Neural progenitor cell (in vitro differentiated cells): ENCODE measurements around the gene TRABD. TPM values are rescaled to one million over a fixed set of nuclear protein-coding genes. Genes with fewer than 3 reads are reported as not detected.

ENCODE experiments used
- DNase-seq: peaks from one replicate; pipeline ENCODE4 v3.0.0-alpha.2; 2016; ENCODE audit warnings: low spot score
- H2AFZ ChIP-seq: fragments of 200-600 bp; sonication (generic); replicated peaks from 2 replicates; pipeline ENCODE4 v1.6.1; 2016; ENCODE audit warnings: antibody characterized with exemption
- H3F3A ChIP-seq: fragments of 200-600 bp; sonication (generic); 2 replicates; pipeline ENCODE4 v1.6.1; 2016; ENCODE audit warnings: antibody characterized with exemption, low read depth
- H3K27ac ChIP-seq: fragments of 200-600 bp; sonication (generic); 2 replicates; pipeline ENCODE4 v1.5.1; 2016; ENCODE audit warnings: mild to moderate bottlenecking
- H3K27me3 ChIP-seq: fragments of 200-600 bp; sonication (generic); 2 replicates; pipeline ENCODE4 v1.6.1; 2016; ENCODE audit warnings: mild to moderate bottlenecking, moderate library complexity
- H3K36me3 ChIP-seq: fragments of 200-600 bp; sonication (generic); 2 replicates; pipeline ENCODE4 v1.5.1; 2016
- H3K4me1 ChIP-seq: fragments of 200-600 bp; sonication (generic); 2 replicates; pipeline ENCODE4 v1.6.1; 2016; ENCODE audit warnings: mixed run types
- H3K4me2 ChIP-seq: fragments of 200-600 bp; sonication (generic); 2 replicates; pipeline ENCODE4 v1.6.1; 2016
- H3K4me3 ChIP-seq: fragments of 200-600 bp; sonication (generic); 2 replicates; pipeline ENCODE4 v1.5.1; 2016
- H3K79me2 ChIP-seq: fragments of 200-600 bp; sonication (generic); 2 replicates; pipeline ENCODE4 v1.6.1; 2016; ENCODE audit warnings: low read depth
- H3K9ac ChIP-seq: fragments of 200-600 bp; sonication (generic); 2 replicates; pipeline ENCODE4 v1.6.1; 2016
- H3K9me3 ChIP-seq: fragments of 200-600 bp; sonication (generic); 2 replicates; pipeline ENCODE4 v1.5.1; 2016; ENCODE audit warnings: low read depth
- H4K20me1 ChIP-seq: fragments of 200-600 bp; sonication (generic); 2 replicates; pipeline ENCODE4 v1.6.1; 2016; ENCODE audit warnings: low read depth
- H3K27ac Mint-ChIP-seq: 3 replicates; pipeline ENCODE4 v1.8.0; 2021; ENCODE audit warnings: mixed read lengths
- H3K27me3 Mint-ChIP-seq: 2 replicates; pipeline ENCODE4 v1.8.0; 2022; ENCODE audit warnings: low read depth, mild to moderate bottlenecking, inconsistent platforms, moderate library complexity, mixed read lengths; ENCODE audit not compliant: insufficient read depth
- H3K36me3 Mint-ChIP-seq: 3 replicates; pipeline ENCODE4 v1.8.0; 2021; ENCODE audit warnings: mixed read lengths
- H3K4me1 Mint-ChIP-seq: 3 replicates; pipeline ENCODE4 v1.8.0; 2021; ENCODE audit warnings: mixed read lengths
- H3K4me3 Mint-ChIP-seq: 3 replicates; pipeline ENCODE4 v1.8.0; 2021; ENCODE audit warnings: mild to moderate bottlenecking, moderate library complexity, mixed read lengths
- H3K9me3 Mint-ChIP-seq: 3 replicates; pipeline ENCODE4 v1.8.0; 2020; ENCODE audit warnings: mixed read lengths
- CTCF ChIP-seq: fragments of 200-600 bp; sonication (generic); IDR thresholded peaks from 2 replicates; pipeline ENCODE4 v1.5.1; 2017; ENCODE audit warnings: antibody characterized with exemption, mild to moderate bottlenecking
- EZH2 ChIP-seq: fragments of 200-600 bp; sonication (generic); IDR thresholded peaks from 2 replicates; pipeline ENCODE4 v1.6.1; 2017; ENCODE audit warnings: antibody characterized with exemption, mild to moderate bottlenecking, moderate library complexity
- EZH2phosphoT487 ChIP-seq: fragments of 200-600 bp; sonication (generic); IDR thresholded peaks from 2 replicates; pipeline ENCODE4 v1.6.1; 2017; ENCODE audit warnings: antibody characterized with exemption
- total RNA-seq: library from RNA; depleted of rRNA; stranded (reverse); fragments of >200 nt; gene quantifications from 2 replicates; pipeline ENCODE4 v1.2.3, GENCODE V29; 2015; ENCODE audit warnings: low replicate concordance

Gene TRABD
- total RNA-seq, 1 donor from 2014 or later: 15.4 TPM

GRCh38 chr22:50178471-50178864, 7.2 kb upstream of the TRABD start:
- no peaks in the 10 kb centered on the region for H3K27me3 ChIP-seq
- H3K27ac ChIP-seq: no peak overlapping the region
- no peak overlapping the region for H3K4me3 Mint-ChIP-seq
- H3K4me1 ChIP-seq: no peaks in the 10 kb centered on the region
- TF ChIP-seq CTCF (no peak), EZH2 (no peak), EZH2phosphoT487 (no peak)
- no peak overlapping the region for H3K27ac Mint-ChIP-seq
- no peak overlapping the region for H3K4me2 ChIP-seq
- peaks cover 2% of the 10 kb centered on the region for H3K36me3 Mint-ChIP-seq
- no peak overlapping the region for H2AFZ ChIP-seq
- no peaks in the 10 kb centered on the region for H3K9me3 ChIP-seq
- peaks cover 3% of the 10 kb centered on the region for H3K27me3 Mint-ChIP-seq
- no peaks in the 10 kb centered on the region for H3K79me2 ChIP-seq
- H3K36me3 ChIP-seq: no peaks in the 10 kb centered on the region
- peaks cover 12% of the 10 kb centered on the region for H3K4me1 Mint-ChIP-seq
- no peak overlapping the region for H3K4me3 ChIP-seq
- no peak for DNase-seq
- no peaks in the 10 kb centered on the region for H3K9me3 Mint-ChIP-seq
- no peak overlapping the region for H3K9ac ChIP-seq
- H4K20me1 ChIP-seq: no peaks in the 10 kb centered on the region
- H3F3A ChIP-seq: no peaks in the 10 kb centered on the region

- no peaks in the 10 kb centered on the region for H3F3A ChIP-seq
- no peak overlapping the region for H2AFZ ChIP-seq
- DNase-seq: no peak
- Mint-ChIP-seq H3K27me3 (peaks cover 3% of the 10 kb centered on the region), H3K36me3 (peaks cover 2% of the 10 kb centered on the region), H3K9me3 (no peaks in the 10 kb centered on the region), H3K4me3 (no peak overlapping the region), H3K4me1 (peaks cover 15% of the 10 kb centered on the region), H3K27ac (peak overlapping the region; percentile 91)
- TF ChIP-seq CTCF (no peak), EZH2phosphoT487 (no peak)
- no peaks in the 10 kb centered on the region for H3K9me3 ChIP-seq
- no peak overlapping the region for H3K27ac ChIP-seq
- H4K20me1 ChIP-seq: no peaks in the 10 kb centered on the region
- H3K4me2 ChIP-seq: no peak overlapping the region
- peaks cover 3% of the 10 kb centered on the region for H3K27me3 ChIP-seq
- no peaks in the 10 kb centered on the region for H3K79me2 ChIP-seq
- no peak overlapping the region for H3K4me3 ChIP-seq
- peaks cover 6% of the 10 kb centered on the region for H3K4me1 ChIP-seq
- no peaks in the 10 kb centered on the region for H3K36me3 ChIP-seq
- H3K9ac ChIP-seq: no peak overlapping the region
These were observed 6.5 kb upstream of the TRABD start for GRCh38 chr22:50178871-50179869.

GRCh38 chr22:50179937-50180726, 5.6 kb upstream of the TRABD start:
- no peak overlapping the region for H3K4me2 ChIP-seq
- peak overlapping the region; percentile 91 for H3K27ac Mint-ChIP-seq
- H3K9me3 ChIP-seq: no peaks in the 10 kb centered on the region
- no peaks in the 10 kb centered on the region for H3K79me2 ChIP-seq
- peaks cover 11% of the 10 kb centered on the region for H3K4me1 ChIP-seq
- H2AFZ ChIP-seq: no peak overlapping the region
- H3K4me3 Mint-ChIP-seq: no peak overlapping the region
- no peaks in the 10 kb centered on the region for H3K9me3 Mint-ChIP-seq
- H3K27ac ChIP-seq: no peak overlapping the region
- H3F3A ChIP-seq: peaks cover 4% of the 10 kb centered on the region
- H3K9ac ChIP-seq: no peak overlapping the region
- no peak for DNase-seq
- H4K20me1 ChIP-seq: no peaks in the 10 kb centered on the region
- no peak for TF ChIP-seq CTCF
- TF ChIP-seq EZH2phosphoT487: no peak
- TF ChIP-seq EZH2: no peak
- peaks cover 2% of the 10 kb centered on the region for H3K36me3 Mint-ChIP-seq
- peaks cover 12% of the 10 kb centered on the region for H3K27me3 ChIP-seq
- no peaks in the 10 kb centered on the region for H3K36me3 ChIP-seq
- H3K4me3 ChIP-seq: no peak overlapping the region
- H3K4me1 Mint-ChIP-seq: peaks cover 15% of the 10 kb centered on the region
- H3K27me3 Mint-ChIP-seq: peaks cover 3% of the 10 kb centered on the region
